Measurements from ENCODE around the gene P4HTM. TPM values are rescaled to one million over a fixed set of nuclear protein-coding genes. Genes with fewer than 3 reads are reported as not detected.
A peak's percentile ranks its signal among the peaks of the same experiment; 100 is the strongest.
"Not testable (repeated sequence)": the region's sequence is repeated elsewhere in the genome, so short reads cannot be mapped to it uniquely, and the experiment has no call there.

Gene P4HTM
- total RNA-seq, 1 donor from 2014 or later: 47.2 TPM

- DNase-seq (ENCODE audit: low spot score): peak; percentile 93
Observed at GRCh38 chr3:49007771-49008528, 17.9 kb downstream of the P4HTM start.

GRCh38 chr3:49008627-49009026 lies 18.6 kb downstream of the P4HTM start:
- DNase-seq (ENCODE audit: low spot score): not testable (repeated sequence)

DNA sequence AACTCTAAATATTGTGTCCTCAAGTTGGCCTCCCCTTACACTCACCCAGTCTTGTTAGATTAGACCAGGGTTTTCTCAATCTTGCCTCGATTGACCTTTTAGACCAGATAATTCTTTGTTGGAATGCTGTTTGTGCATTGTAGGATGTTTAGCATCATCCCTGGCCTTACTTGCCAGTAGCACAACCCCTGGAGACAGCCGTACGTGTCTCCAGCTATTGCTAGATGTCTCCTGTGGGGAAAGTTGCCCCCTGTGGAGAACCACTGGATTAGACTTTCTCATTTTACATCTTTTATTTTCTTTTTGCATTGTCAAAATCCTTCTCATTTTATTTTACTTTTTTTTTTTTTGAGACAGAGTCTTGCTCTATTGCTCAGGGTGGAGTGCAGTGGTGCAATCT lies 19.4 kb downstream of the P4HTM start:
- no peak for DNase-seq (ENCODE audit: low spot score)

DNA sequence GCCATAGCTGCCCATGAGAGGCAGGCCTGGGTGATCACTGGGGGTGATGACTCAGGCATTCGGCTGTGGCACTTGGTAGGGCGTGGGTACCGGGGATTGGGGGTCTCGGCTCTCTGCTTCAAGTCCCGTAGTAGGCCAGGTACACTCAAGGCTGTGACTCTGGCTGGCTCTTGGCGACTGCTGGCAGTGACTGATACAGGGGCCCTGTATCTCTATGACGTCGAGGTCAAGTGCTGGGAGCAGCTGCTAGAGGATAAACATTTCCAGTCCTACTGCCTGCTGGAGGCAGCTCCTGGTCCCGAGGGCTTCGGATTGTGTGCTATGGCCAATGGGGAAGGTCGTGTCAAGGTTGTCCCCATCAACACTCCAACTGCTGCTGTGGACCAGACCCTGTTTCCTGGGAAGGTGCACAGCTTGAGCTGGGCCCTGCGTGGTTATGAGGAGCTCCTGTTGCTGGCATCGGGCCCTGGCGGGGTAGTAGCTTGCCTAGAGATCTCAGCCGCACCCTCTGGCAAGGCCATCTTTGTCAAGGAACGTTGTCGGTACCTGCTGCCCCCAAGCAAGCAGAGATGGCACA lies 22.5 kb downstream of the P4HTM start:
- no peak for DNase-seq (ENCODE audit: low spot score)

GRCh38 chr3:49013113-49013737 lies 23.2 kb downstream of the P4HTM start:
- no peak for DNase-seq (ENCODE audit: low spot score)

- no peak for DNase-seq (ENCODE audit: low spot score)
Observed at GRCh38 chr3:49013738-49014660, 24.0 kb downstream of the P4HTM start.

DNA sequence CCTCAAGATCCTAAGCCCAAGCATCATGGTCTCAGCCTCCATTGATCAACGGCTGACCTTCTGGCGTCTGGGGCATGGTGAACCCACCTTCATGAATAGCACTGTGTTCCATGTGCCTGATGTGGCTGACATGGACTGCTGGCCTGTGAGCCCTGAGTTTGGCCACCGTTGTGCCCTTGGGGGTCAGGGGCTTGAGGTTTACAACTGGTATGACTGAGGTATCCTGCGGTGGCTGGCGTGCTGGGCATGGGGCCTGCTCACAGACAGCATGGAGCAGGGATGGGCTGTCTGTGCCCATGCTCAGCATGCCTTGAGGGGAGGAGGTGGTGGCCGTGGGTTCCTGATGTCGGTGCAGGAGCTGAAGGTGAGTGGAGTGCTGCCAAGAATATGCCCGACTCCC lies 25.0 kb downstream of the P4HTM start:
- DNase-seq (ENCODE audit: low spot score): no peak

DNA sequence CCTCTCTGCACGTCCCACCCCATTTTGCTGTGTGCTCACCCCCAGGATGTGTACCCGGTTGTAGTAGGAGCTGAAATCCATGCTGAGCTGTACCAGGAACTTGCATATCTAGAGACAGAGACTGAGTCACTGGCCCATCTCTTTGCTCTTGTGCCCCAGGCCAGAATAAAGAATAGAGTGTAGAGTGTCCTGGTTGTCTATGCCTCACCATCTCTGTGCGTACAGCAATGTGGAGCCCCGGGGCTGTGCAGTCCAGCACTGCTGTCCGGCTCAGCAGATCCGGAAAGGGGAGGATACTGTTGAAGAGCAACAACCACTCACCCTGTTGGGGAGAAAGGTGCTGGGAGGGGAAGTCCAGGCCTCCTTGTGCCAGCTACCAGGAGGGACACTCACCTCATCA lies 25.7 kb downstream of the P4HTM start:
- DNase-seq (ENCODE audit: low spot score): no peak

GRCh38 chr3:49016414-49017228 lies 26.6 kb downstream of the P4HTM start:
- DNase-seq (ENCODE audit: low spot score): no peak

GRCh38 chr3:49017229-49017970 lies 27.4 kb downstream of the P4HTM start:
- no peak for DNase-seq (ENCODE audit: low spot score)

GRCh38 chr3:49017971-49018706 lies 28.1 kb downstream of the P4HTM start, which contains the start of gene DALRD3:
Gene DALRD3, minus strand, starts transcription at chr3:49018580. Its CDS starts 16 bp downstream, at chr3:49018564.
- DNase-seq (ENCODE audit: low spot score): peak; percentile 70

DNA sequence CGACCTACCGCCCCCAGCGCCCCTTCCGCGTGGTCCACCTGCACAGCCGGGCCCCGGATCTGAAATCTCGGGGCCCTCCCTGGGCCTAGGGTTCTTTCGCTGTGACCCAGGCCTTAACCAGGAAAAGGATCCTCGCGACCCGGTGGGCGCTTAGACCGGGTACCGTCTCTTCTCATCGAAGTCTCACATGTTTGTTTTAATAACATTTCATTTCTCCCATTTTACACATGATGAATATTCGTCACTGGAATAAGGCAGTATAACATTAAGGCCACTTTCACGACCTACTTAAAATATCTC lies 28.6 kb downstream of the P4HTM start:
- no peak for DNase-seq (ENCODE audit: low spot score)

DNA sequence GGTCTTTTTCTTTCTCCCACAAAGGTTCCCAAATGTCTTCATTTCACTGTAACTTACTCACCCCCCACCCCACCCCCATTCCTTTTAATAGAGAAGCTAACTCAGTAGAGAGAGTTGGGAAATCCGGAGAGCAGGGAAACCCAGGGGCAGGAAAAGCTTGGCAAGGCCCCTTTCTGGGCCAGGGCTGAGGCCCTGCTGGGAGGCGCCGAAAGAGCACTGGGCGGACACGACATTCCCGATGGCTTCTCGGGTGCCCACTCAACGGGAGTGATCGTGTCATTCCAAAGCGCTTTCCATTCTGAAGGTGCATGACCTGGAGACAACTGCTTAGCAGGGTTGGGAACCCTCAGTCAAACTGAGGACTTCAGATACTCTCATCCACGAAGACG lies 29.9 kb downstream of the P4HTM start:
- no peak for DNase-seq (ENCODE audit: low spot score)

DNA sequence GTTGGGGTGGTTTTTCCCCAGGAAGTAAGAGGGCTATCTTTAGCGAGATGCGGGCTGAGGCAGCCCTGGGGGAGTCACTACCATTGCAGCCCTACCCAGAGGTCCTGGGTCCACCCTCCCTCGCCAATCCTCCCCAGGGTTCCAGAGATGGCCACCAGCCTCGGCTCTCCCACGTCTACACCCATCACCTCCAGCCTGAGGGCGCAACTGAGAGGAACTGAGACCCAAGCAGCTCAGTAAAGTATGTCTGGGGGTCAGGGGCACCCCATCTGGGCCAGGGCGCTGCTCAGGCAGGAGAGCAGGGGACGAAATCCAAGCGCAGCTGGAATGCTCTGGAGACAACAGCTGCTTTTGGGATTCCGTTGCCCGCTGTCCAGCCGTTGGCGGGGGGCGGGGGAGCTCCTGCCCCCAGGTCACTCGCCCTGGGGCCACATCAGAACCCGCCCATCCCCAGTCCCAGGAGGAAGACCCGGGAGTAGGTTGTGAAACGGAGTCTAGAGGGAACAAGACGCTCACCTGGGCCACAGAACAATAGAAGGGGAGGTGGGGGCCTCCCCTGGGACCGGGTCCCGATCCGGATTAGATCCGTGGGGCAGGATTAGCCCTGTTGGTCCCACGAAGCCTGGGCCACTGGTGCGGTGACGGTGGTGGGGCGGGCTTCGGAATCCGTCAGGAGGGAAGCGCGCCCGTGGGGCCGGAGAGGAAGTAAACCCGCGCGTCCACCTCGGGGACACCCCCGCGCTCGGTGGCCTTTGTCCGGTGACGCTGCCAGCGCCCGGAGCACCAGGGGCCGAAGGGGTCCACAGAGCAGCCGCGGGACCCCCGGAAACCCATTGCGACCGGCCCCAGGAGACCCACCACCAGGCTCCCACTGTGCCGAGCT lies 30.5 kb downstream of the P4HTM start:
- peak; percentile 67 for DNase-seq (ENCODE audit: low spot score)

DNA sequence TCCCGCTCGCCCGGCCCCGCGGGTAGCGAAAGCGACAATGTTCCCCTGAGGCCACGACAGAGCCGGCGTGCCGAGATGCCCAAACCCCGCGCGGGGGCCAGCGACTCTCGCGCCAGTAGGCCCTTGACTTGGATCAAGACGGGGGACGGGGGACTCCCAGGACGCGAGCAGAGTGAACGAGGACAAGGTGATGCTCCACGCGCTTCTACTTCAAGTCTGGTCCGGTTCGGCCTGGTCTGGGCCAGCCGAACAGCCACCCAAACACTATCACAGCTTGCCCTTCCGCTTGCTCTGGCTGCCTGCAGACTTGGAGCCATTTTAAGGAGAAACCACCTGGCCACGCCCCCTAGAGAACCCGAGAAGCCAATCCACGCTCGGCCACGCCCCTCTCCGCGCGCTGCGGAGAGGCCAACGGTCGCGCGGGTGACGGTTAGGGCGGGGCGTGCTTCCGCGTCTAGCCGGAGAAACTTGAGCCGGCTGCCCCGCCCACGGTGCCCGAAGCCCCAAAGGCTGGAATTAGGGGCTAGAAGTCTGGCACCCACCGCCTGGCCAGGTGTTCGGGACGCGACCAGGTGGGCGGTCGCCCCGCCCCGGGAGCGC lies 31.3 kb downstream of the P4HTM start:
- peak; percentile 99 for DNase-seq (ENCODE audit: low spot score)

DNA sequence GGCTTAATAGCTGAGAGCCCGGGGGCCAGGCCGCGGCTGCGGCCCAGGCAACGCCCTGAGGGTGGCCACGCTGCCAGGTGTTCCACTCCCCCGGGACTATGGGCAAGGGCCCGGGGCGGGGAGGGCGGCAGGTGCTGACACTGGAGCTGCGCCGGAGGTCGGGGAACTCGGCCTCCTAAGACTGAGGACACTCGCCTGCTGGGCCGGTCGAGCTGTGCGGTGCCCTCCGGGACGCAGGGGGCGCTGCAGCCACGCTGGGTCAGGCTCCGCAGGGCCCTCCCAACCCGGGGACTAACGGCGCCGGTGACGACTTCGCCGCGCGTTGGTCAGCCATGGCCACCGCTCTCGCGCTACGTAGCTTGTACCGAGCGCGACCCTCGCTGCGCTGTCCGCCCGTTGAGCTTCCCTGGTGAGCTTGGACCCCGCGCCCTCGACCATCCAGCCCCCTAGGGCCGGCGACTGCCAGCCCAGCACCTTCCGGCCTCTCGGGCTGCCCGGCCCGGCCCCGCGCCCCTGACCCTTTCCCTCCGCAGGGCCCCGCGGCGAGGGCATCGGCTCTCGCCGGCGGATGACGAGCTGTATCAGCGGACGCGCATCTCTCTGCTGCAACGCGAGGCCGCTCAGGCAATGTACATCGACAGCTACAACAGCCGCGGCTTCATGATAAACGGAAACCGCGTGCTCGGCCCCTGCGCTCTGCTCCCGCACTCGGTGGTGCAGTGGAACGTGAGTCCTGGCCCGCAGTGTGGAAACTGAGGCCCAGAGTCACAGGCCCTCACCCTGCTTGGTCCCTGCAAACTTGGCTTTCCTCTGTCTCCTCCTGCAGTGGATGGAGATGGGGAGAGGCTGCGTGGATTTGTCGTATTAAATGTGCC lies 32.0 kb downstream of the P4HTM start, which contains the start of gene NDUFAF3:
Gene NDUFAF3, plus strand, starts transcription at position 309 of the 875 bp plus-strand sequence. Its CDS starts 24 bp downstream, at position 333.
- DNase-seq (ENCODE audit: low spot score): peak; percentile 94

DNA sequence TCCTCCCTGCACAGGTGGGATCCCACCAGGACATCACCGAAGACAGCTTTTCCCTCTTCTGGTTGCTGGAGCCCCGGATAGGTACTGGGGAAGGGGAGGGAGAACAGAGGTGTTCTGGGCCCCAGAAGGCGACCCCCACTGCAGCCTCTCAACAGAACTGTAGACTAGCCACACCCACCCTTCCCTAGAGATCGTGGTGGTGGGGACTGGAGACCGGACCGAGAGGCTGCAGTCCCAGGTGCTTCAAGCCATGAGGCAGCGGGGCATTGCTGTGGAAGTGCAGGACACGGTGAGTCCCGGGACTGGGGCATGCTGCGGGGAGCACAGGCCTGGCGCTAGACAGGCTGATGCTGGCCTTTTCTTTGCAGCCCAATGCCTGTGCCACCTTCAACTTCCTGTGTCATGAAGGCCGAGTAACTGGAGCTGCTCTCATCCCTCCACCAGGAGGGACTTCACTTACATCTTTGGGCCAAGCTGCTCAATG lies 32.7 kb downstream of the P4HTM start:
- DNase-seq (ENCODE audit: low spot score): no peak

Measured in ureter (tissue), 1 donor.